Smooth muscle cell (in vitro differentiated cells): ENCODE results near the gene ALKBH6. TPM values are rescaled to one million over a fixed set of nuclear protein-coding genes. Genes with fewer than 3 reads are reported as not detected.

Experiments
- DNase-seq: peaks from one replicate; lab custom pipeline; 2025; ENCODE audit not compliant: unreplicated experiment; lab: John Stamatoyannopoulos, UW
- H2AFZ ChIP-seq: fragments of 200-600 bp; sonication (generic); 2 replicates; pipeline ENCODE4 v1.6.0; 2016; ENCODE audit warnings: antibody characterized with exemption, low read depth, mild to moderate bottlenecking
- H3F3A ChIP-seq: fragments of 200-600 bp; sonication (generic); 2 replicates; pipeline ENCODE4 v1.6.0; 2017; ENCODE audit warnings: antibody characterized with exemption, low read depth
- H3K27ac ChIP-seq: fragments of 200-600 bp; sonication (generic); 2 replicates; pipeline ENCODE4 v1.5.1; 2016; ENCODE audit warnings: low read depth, mild to moderate bottlenecking
- H3K27me3 ChIP-seq: fragments of 200-600 bp; sonication (generic); 2 replicates; pipeline ENCODE4 v1.6.1; 2016; ENCODE audit warnings: low read depth, mild to moderate bottlenecking
- H3K36me3 ChIP-seq: fragments of 200-600 bp; sonication (generic); 2 replicates; pipeline ENCODE4 v1.5.1; 2016; ENCODE audit warnings: low read depth
- H3K4me1 ChIP-seq: fragments of 200-600 bp; sonication (generic); 2 replicates; pipeline ENCODE4 v1.5.1; 2016; ENCODE audit warnings: low read depth
- H3K4me2 ChIP-seq: fragments of 200-600 bp; sonication (generic); 2 replicates; pipeline ENCODE4 v1.6.0; 2016; ENCODE audit warnings: mild to moderate bottlenecking
- H3K4me3 ChIP-seq: fragments of 200-600 bp; sonication (generic); 2 replicates; pipeline ENCODE4 v1.5.1; 2016; ENCODE audit warnings: mild to moderate bottlenecking
- H3K79me2 ChIP-seq: fragments of 200-600 bp; sonication (generic); 2 replicates; pipeline ENCODE4 v1.6.0; 2016; ENCODE audit warnings: low read depth, mild to moderate bottlenecking
- H3K9ac ChIP-seq: fragments of 200-600 bp; sonication (generic); 2 replicates; pipeline ENCODE4 v1.6.0; 2016; ENCODE audit warnings: low read depth
- H3K9me3 ChIP-seq: fragments of 200-600 bp; sonication (generic); replicated peaks from 2 replicates; pipeline ENCODE4 v1.5.1; 2016; ENCODE audit warnings: low read depth
- H4K20me1 ChIP-seq: fragments of 200-600 bp; sonication (generic); 2 replicates; pipeline ENCODE4 v1.6.0; 2016; ENCODE audit warnings: low read depth
- CTCF ChIP-seq: fragments of 200-600 bp; sonication (generic); IDR thresholded peaks from 2 replicates; pipeline ENCODE4 v1.5.1; 2017; ENCODE audit warnings: borderline replicate concordance, mild to moderate bottlenecking, antibody characterized with exemption; ENCODE audit not compliant: insufficient read depth, poor library complexity, severe bottlenecking
- WGBS: methylation state at CpG from one replicate; pipeline ENCODE4 v1.1.7; 2016; ENCODE audit warnings: low lambda C conversion rate; 5-methylcytosine and 5-hydroxymethylcytosine counted together
- polyA plus RNA-seq: library from polyadenylated mRNA; unstranded; fragments of >200 nt; fragmentation: Nextera tagmentation; extraction: Ambion mirVana; gene quantifications from 2 replicates; pipeline ENCODE4 v1.2.1, GENCODE V29; 2016
- total RNA-seq: library from RNA; depleted of rRNA; stranded (reverse); fragments of >200 nt; gene quantifications from 2 replicates; pipeline ENCODE4 v1.2.3, GENCODE V29; 2014

The ALKBH6 gene
- total and polyA plus RNA-seq, 2 experiments from 2014 or later, result 26.2 to 36.1 TPM

DNA sequence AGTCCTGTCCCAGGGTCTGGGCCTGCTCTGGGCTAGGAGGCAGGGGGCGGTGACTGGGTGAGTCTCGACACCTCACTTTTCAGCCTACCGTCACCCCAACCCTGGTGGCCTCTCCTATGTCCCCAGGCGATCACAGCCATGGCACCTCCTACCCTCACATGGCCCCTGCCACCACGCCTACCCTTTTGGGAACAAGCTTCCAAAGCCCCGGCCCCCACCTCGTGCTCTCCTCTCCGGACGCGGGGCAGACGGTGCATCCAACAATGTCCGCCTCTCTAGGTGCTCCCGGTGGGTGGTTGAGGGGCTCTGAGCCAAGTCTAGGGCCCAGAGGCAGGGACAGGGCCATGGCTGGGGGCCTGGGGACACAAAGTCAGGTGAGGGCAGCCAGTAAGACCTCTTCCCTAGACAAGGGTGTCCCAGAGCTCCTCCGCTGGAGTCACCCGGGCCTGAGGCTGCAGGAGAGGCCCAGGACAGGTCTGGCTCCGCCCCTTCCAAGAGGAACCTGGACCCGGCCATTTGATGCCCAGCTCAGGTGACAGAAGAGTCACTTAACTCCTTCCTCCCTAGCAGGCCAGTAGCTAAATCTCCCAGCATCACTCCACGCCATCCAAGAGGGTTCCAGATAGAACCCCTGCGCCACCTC lies 5.6 kb downstream of the ALKBH6 start, which contains the start of gene SYNE4:
Gene SYNE4, minus strand, starts transcription at position 478 of the 643 bp plus-strand sequence. Its CDS starts 132 bp downstream, at position 346.
- Histone ChIP-seq H3K36me3 (no peaks in the 10 kb centered on the region), H3K9ac (no peak within 1 kb of the TSS), H3K79me2 (peaks cover under 1% of the 10 kb centered on the region), H3K4me3 (peak within 1 kb of the TSS; percentile 54), H3K27me3 (no peaks in the 10 kb centered on the region), H3F3A (no peaks in the 10 kb centered on the region), H3K4me2 (peak within 1 kb of the TSS; percentile 83), H3K9me3 (no peaks in the 10 kb centered on the region), H3K27ac (no peak within 1 kb of the TSS), H3K4me1 (peaks cover 10% of the 10 kb centered on the region), H4K20me1 (peaks cover 6% of the 10 kb centered on the region), H2AFZ (peak within 1 kb of the TSS; percentile 36)
- WGBS, result 42% methylated on average over 19 of the region's 19 CpGs
- TF ChIP-seq CTCF, result no peak
- no peak for DNase-seq

GRCh38 chr19:36006955-36007354 lies 7.1 kb downstream of the ALKBH6 start:
- Histone ChIP-seq H3K27me3 (no peaks in the 10 kb centered on the region), H2AFZ (no peak overlapping the region)
- TF ChIP-seq CTCF, result no peak

GRCh38 chr19:36003284-36003683 lies 10.7 kb downstream of the ALKBH6 start:
- Histone ChIP-seq H3K4me3 (no peak overlapping the region), H3F3A (peaks cover 7% of the 10 kb centered on the region), H2AFZ (no peak overlapping the region), H3K4me1 (no peaks in the 10 kb centered on the region), H3K79me2 (no peaks in the 10 kb centered on the region), H3K27me3 (no peaks in the 10 kb centered on the region), H3K9me3 (no peaks in the 10 kb centered on the region), H4K20me1 (peaks cover 34% of the 10 kb centered on the region), H3K36me3 (no peaks in the 10 kb centered on the region), H3K4me2 (no peak overlapping the region), H3K27ac (no peak overlapping the region), H3K9ac (no peak overlapping the region)
- WGBS, result 96% methylated on average over 4 of the region's 4 CpGs
- no peak for DNase-seq
- TF ChIP-seq CTCF, result no peak

More at GRCh38 chr19:36006955-36007354, 7.1 kb downstream of the ALKBH6 start:
- no peaks in the 10 kb centered on the region for H3K36me3 ChIP-seq
- H3K4me3 ChIP-seq, result no peak overlapping the region
- H3F3A ChIP-seq, result no peaks in the 10 kb centered on the region
- no peaks in the 10 kb centered on the region for H3K79me2 ChIP-seq
- no peak overlapping the region for H3K4me2 ChIP-seq
- DNase-seq, result no peak
- 95% methylated on average over 5 of the region's 5 CpGs for WGBS
- no peak overlapping the region for H3K9ac ChIP-seq
- no peaks in the 10 kb centered on the region for H3K9me3 ChIP-seq
- H3K27ac ChIP-seq, result no peak overlapping the region
- peaks cover 7% of the 10 kb centered on the region for H3K4me1 ChIP-seq
- peaks cover 6% of the 10 kb centered on the region for H4K20me1 ChIP-seq

GRCh38 chr19:36001605-36002004 lies 12.4 kb downstream of the ALKBH6 start:
- no peak for TF ChIP-seq CTCF
- H3K79me2 ChIP-seq, result peaks cover 3% of the 10 kb centered on the region
- H3K27me3 ChIP-seq, result no peaks in the 10 kb centered on the region
- no peak overlapping the region for H3K27ac ChIP-seq
- no peak for DNase-seq
- H3K4me2 ChIP-seq, result no peak overlapping the region
- H3F3A ChIP-seq, result peaks cover 7% of the 10 kb centered on the region
- no peaks in the 10 kb centered on the region for H3K36me3 ChIP-seq
- H4K20me1 ChIP-seq, result peaks cover 47% of the 10 kb centered on the region
- H3K9me3 ChIP-seq, result no peaks in the 10 kb centered on the region
- H3K9ac ChIP-seq, result no peak overlapping the region
- H3K4me1 ChIP-seq, result no peaks in the 10 kb centered on the region
- H3K4me3 ChIP-seq, result no peak overlapping the region
- no peak overlapping the region for H2AFZ ChIP-seq
- 92% methylated on average over 3 of the region's 3 CpGs for WGBS
